HT1080 (cell line): Measurements from ENCODE around the gene OR52E5. TPM values are rescaled to one million over a fixed set of nuclear protein-coding genes. Genes with fewer than 3 reads are reported as not detected.

Source experiments
- DNase-seq: peaks from one replicate; pipeline ENCODE4 v3.0.0-alpha.2; 2015; ENCODE audit warnings: low read depth
- total RNA-seq: library from RNA; depleted of rRNA; stranded (reverse); fragments of >200 nt; shearing (Covaris generic); gene quantifications from 2 replicates; pipeline ENCODE4 v1.2.3, GENCODE V29; 2014; rRNA removed

The OR52E5 gene
- total RNA-seq, 1 experiment from 2014 or later: not detected

DNA sequence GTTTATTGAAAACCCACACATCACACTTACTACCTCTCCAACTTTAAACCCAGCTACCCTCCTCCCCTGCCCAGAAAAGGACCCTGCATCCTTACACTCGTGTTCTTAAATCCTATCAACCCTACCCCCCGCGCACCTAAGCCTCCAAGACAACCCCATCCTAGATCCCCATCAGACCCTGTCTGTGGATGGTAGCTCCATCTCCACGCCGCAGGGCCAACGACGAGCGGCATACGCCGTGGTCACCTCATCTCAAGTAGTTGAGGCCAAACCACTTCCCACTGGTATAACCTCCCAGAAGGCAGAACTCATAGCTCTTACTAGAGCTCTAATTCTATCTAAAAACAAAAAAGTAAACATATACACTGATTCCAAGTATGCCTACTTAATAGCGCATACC is 39.7 kb downstream of the OR52E5 start:
- no peak for DNase-seq

DNA sequence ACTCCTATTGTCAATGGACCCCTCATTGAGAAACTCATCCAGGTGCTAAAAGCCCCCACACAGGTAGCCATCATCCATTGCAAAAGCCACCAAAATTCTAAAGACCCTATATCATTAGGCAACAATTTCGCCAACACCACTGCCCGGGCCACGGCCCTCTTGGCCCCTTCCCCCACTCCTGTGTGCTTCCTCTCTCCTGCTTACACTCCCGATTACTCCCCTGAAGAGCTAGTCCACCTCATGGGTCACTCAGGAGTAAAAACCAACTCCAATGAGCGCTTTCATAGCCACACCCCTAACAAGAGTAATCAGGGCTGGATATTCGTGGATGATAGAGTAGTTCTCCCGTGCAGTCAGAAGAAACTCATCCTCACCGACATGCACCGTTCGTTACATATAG is 40.1 kb downstream of the OR52E5 start:
- DNase-seq: no peak

DNA sequence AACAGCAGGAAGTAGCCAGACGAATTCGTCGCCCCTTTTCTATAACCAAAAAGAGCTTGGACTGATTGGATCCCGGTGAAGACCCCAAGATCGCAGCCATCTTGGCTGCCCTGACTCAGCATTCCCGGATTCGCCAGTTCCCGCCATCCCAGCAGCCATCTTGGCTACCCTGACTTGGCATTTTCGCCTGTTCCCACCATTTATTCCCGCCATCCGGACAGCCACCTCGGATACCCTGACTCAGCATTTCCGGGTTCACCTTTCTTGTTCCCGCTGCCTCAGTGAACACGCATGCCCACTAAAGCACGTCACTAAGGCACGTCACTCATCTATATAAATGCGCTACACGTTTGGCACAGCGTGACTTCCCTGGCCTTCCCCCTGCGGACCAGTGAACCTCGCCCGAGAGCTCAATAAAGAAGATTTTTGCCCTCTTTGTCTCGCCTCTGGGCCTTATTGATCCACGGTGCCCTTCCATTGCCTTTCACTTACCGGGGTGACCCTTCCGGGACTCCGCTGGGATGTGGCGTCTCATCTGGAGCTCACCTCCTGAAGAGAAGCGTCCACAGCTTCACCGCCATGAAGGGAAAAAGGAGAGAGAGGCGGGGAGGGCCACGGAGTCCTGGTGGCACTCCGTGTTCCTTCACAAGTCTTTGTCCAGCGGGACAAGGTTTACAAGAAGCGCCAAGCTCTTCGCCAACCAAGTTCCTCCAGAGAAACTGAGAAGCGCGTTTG is 45.0 kb downstream of the OR52E5 start:
- DNase-seq: no peak

DNA sequence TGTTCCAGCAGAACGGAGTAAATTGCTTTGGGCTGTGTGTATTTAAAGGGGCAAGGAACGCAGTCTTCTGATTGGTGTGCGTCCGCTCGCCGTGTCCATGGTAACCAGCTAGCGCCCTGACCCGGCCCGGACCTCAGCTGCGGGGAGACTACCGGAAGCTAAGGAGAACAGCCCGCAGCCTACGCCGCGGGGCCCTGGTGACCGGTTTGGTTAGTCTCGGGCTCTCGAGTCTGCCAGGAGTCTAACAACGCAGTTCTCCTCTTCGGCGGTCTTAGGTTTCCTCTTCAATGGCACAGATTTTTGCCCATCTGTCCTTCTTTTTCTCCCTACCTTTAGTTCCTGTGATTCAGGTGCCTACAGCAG is 45.6 kb downstream of the OR52E5 start:
- no peak for DNase-seq

DNA sequence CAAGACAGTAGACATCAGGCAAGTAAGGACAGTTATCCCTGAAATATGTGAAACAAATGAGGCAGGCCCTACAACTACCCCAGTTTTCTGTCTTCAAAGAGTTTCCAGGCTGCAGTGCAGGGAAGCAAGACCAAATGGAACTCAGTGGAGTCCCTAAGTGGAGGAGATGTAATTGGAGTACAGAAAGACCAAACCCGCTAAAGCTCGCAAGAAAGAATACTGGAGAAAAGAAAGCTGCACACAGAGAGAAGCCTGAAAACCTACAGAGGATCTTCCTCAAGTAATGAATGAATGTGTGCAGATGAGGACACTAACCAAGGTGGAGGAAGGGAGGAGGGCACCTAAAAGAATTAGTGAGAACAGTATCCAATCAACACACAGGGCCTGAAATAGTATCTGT is 47.7 kb downstream of the OR52E5 start:
- no peak for DNase-seq

DNA sequence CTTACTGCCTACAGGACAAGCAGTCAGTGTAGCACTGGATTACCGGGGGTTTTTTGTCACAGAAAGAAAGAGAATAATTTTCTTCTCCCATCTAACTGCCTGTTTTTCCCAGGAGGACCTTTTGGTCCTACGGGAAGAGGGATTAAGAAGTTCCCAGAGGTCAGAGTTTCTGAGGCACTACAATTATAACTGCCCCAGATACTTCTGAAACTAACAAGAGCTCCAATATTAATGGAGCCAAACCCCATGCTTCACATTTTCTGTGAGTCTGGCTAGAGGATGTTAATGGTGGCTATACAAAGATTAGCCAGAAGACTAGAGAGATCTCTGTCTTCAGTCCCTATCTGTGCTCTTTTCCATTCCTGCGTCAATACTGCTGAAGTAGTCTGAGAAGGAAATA is 48.9 kb downstream of the OR52E5 start, which contains the start of gene OR56A3:
OR56A3 (plus strand) TSS at position 301 of the 400 bp plus-strand sequence. CDS start 5,096 bp downstream, outside the sequence.
- DNase-seq: no peak

Other genes with a start within 250 kb of the OR52E5 start
- gene TRIM5, start 208.1 kb upstream of the OR52E5 start, total RNA-seq: 22.5 and 29.2 TPM in 2 replicates
- 12.3 and 18.4 TPM in 2 replicates for gene TRIM22, start 203.4 kb upstream of the OR52E5 start, total RNA-seq
- gene OR56B1, start 156.8 kb upstream of the OR52E5 start, total RNA-seq: not detected in 2 replicates
- not detected in 2 replicates for gene OR52N4, start 139.0 kb upstream of the OR52E5 start, total RNA-seq
- gene OR52N5, start 109.9 kb upstream of the OR52E5 start, total RNA-seq: not detected in 2 replicates
- gene OR52N1, start 101.9 kb upstream of the OR52E5 start, total RNA-seq: not detected in 2 replicates
- not detected in 2 replicates for gene OR52N2, start 84.3 kb upstream of the OR52E5 start, total RNA-seq
- gene OR52E6, start 51.3 kb upstream of the OR52E5 start, total RNA-seq: not detected in 2 replicates
- not detected in 2 replicates for gene OR52E8, start 35.5 kb upstream of the OR52E5 start, total RNA-seq
- gene OR52E4, start 12.6 kb upstream of the OR52E5 start, total RNA-seq: not detected in 2 replicates
- not detected in 2 replicates for gene OR56A3, start 49.0 kb downstream of the OR52E5 start, total RNA-seq
- not detected in 2 replicates for gene OR56A5, start 75.3 kb downstream of the OR52E5 start, total RNA-seq
- gene OR52L1, start 93.8 kb downstream of the OR52E5 start, total RNA-seq: not detected in 2 replicates
- gene OR56A4, start 113.7 kb downstream of the OR52E5 start, total RNA-seq: not detected in 2 replicates
- not detected in 2 replicates for gene OR56A1, start 137.6 kb downstream of the OR52E5 start, total RNA-seq
- gene OR56B4, start 214.5 kb downstream of the OR52E5 start, total RNA-seq: not detected in 2 replicates